Upper lobe of right lung (tissue), 1 donor: ENCODE measurements around the gene PTCSC3. TPM values are rescaled to one million over a fixed set of nuclear protein-coding genes. Genes with fewer than 3 reads are reported as not detected.

Source experiments
- ATAC-seq: fragments of 200-7000 bp; cut with Tn5 transposase; one replicate; pipeline ENCODE4 v1.9.1; 2020; ENCODE audit warnings: mild to moderate bottlenecking, moderate library complexity
- DNase-seq: peaks from one replicate; pipeline ENCODE4 v3.0.0-alpha.2; 2020
- H3K27ac ChIP-seq: fragments of 200-600 bp; one replicate; pipeline ENCODE4 v1.8.0; 2022
- H3K27me3 ChIP-seq: fragments of 200-600 bp; one replicate; pipeline ENCODE4 v1.8.0; 2022; ENCODE audit warnings: mild to moderate bottlenecking
- H3K36me3 ChIP-seq: fragments of 200-600 bp; one replicate; pipeline ENCODE4 v1.8.0; 2022
- H3K4me1 ChIP-seq: fragments of 200-600 bp; one replicate; pipeline ENCODE4 v1.8.0; 2022
- H3K4me3 ChIP-seq: fragments of 200-600 bp; one replicate; pipeline ENCODE4 v1.8.0; 2022; ENCODE audit warnings: mild to moderate bottlenecking
- H3K9me3 ChIP-seq: fragments of 200-600 bp; one replicate; pipeline ENCODE4 v1.8.0; 2022
- CTCF ChIP-seq: fragments of 200-600 bp; IDR thresholded peaks from one replicate; pipeline ENCODE4 v1.8.0; 2022; ENCODE audit warnings: antibody characterized with exemption
- intact Hi-C: fragments of 100-400 bp; cut with DNase I; formaldehyde crosslinking; loops from one replicate; pipeline ENCODE4 v1.11.0; 2022
- total RNA-seq: library from RNA; stranded (reverse); fragmentation: NEBNext Ultra II Directional; extraction: Animal tissue kit (Norgen Biotek cat#: 25700); gene quantifications from one replicate; pipeline ENCODE4 v1.2.1, GENCODE V29; 2021
- donor health status: DM: no; HTN: yes; CAD: no; lungs with severe emphysema.

PTCSC3 gene
- total RNA-seq, 1 donor from 2014 or later = 2.8 TPM

- no peak for DNase-seq
- H3K27me3 ChIP-seq = no peaks in the 10 kb centered on the region
- H3K4me3 ChIP-seq = no peak overlapping the region
- intact Hi-C loops = no loop called here
- no peaks in the 10 kb centered on the region for H3K9me3 ChIP-seq
- H3K4me1 ChIP-seq = no peaks in the 10 kb centered on the region
- H3K36me3 ChIP-seq = no peaks in the 10 kb centered on the region
- no peak for TF ChIP-seq CTCF
- ATAC-seq = no peak
- no peak overlapping the region for H3K27ac ChIP-seq
Observed at GRCh38 chr14:36173161-36173560, 3.4 kb downstream of the PTCSC3 start.

GRCh38 chr14:36171607-36172006 is 4.9 kb downstream of the PTCSC3 start:
- Histone ChIP-seq H3K36me3 (no peaks in the 10 kb centered on the region), H3K4me1 (no peaks in the 10 kb centered on the region), H3K9me3 (no peaks in the 10 kb centered on the region), H3K27me3 (no peaks in the 10 kb centered on the region), H3K4me3 (no peak overlapping the region), H3K27ac (no peak overlapping the region)
- intact Hi-C loops = no loop called here
- TF ChIP-seq CTCF = no peak
- ATAC-seq = no peak
- no peak for DNase-seq

- no peaks in the 10 kb centered on the region for H3K36me3 ChIP-seq
Observed at GRCh38 chr14:36167431-36167830, 9.1 kb downstream of the PTCSC3 start.

GRCh38 chr14:36163451-36163850 is 13.1 kb downstream of the PTCSC3 start:
- no peaks in the 10 kb centered on the region for H3K4me1 ChIP-seq
- no peak for TF ChIP-seq CTCF

More at GRCh38 chr14:36167431-36167830, 9.1 kb downstream of the PTCSC3 start:
- Histone ChIP-seq H3K27me3 (no peaks in the 10 kb centered on the region), H3K9me3 (no peaks in the 10 kb centered on the region), H3K4me1 (no peaks in the 10 kb centered on the region), H3K27ac (no peak overlapping the region), H3K4me3 (no peak overlapping the region)
- intact Hi-C loops = no loop called here
- TF ChIP-seq CTCF = no peak
- no peak for ATAC-seq
- DNase-seq = no peak

GRCh38 chr14:36162267-36162666 is 14.3 kb downstream of the PTCSC3 start:
- DNase-seq = no peak

More at GRCh38 chr14:36163451-36163850, 13.1 kb downstream of the PTCSC3 start:
- H3K4me3 ChIP-seq = no peak overlapping the region
- H3K27me3 ChIP-seq = no peaks in the 10 kb centered on the region
- ATAC-seq = no peak
- no peak overlapping the region for H3K27ac ChIP-seq
- no peaks in the 10 kb centered on the region for H3K36me3 ChIP-seq
- no peaks in the 10 kb centered on the region for H3K9me3 ChIP-seq
- intact Hi-C loops = no loop called here
- DNase-seq = no peak

More at GRCh38 chr14:36162267-36162666, 14.3 kb downstream of the PTCSC3 start:
- Histone ChIP-seq H3K4me1 (no peaks in the 10 kb centered on the region), H3K27me3 (no peaks in the 10 kb centered on the region), H3K27ac (no peak overlapping the region), H3K36me3 (no peaks in the 10 kb centered on the region), H3K9me3 (no peaks in the 10 kb centered on the region), H3K4me3 (no peak overlapping the region)
- no peak for ATAC-seq
- TF ChIP-seq CTCF = no peak
- intact Hi-C loops = no loop called here
